Effector memory CD4-positive, alpha-beta T cell (primary cell): Measurements from ENCODE around the gene OR2B2.

Experiments
- DNase-seq, 3 donors: peaks; one replicate each; pipeline ENCODE4 v3.0.0-alpha.2; 2020
- H3K27ac ChIP-seq: 2 replicates; pipeline ENCODE4 v1.7.0; 2013; ENCODE audit warnings: mild to moderate bottlenecking, low read length, moderate library complexity; ENCODE audit not compliant: insufficient read depth, poor library complexity, severe bottlenecking
- H3K27me3 ChIP-seq: replicated peaks from 2 replicates; pipeline ENCODE4 v1.7.0; 2013; ENCODE audit warnings: mild to moderate bottlenecking, low read length; ENCODE audit not compliant: insufficient read depth, control insufficient read depth, poor library complexity, severe bottlenecking
- H3K36me3 ChIP-seq: 2 replicates; pipeline ENCODE4 v1.7.0; 2013; ENCODE audit warnings: mild to moderate bottlenecking, low read length, moderate library complexity; ENCODE audit not compliant: control insufficient read depth, insufficient read depth
- H3K4me1 ChIP-seq: 2 replicates; pipeline ENCODE4 v1.7.0; 2013; ENCODE audit warnings: low read length, mild to moderate bottlenecking; ENCODE audit not compliant: control insufficient read depth, insufficient read depth, poor library complexity, severe bottlenecking
- H3K4me3 ChIP-seq: 2 replicates; pipeline ENCODE4 v1.7.0; 2013; ENCODE audit warnings: low read length, low read depth, mild to moderate bottlenecking; ENCODE audit not compliant: insufficient read depth, poor library complexity, severe bottlenecking
- H3K9me3 ChIP-seq: 2 replicates; pipeline ENCODE4 v1.7.0; 2013; ENCODE audit warnings: mild to moderate bottlenecking, low read length, moderate library complexity; ENCODE audit not compliant: control insufficient read depth

OR2B2 gene

GRCh38 chr6:27868311-27868710, 43.9 kb downstream of the OR2B2 start:
- Histone ChIP-seq H3K4me1 (peaks cover 23% of the 10 kb centered on the region), H3K27me3 (no peaks in the 10 kb centered on the region), H3K9me3 (no peaks in the 10 kb centered on the region), H3K36me3 (no peaks in the 10 kb centered on the region), H3K27ac (no peak overlapping the region), H3K4me3 (no peak overlapping the region)
- no peak for DNase-seq

- peaks cover 23% of the 10 kb centered on the region for H3K4me1 ChIP-seq
- H3K27ac ChIP-seq = no peak overlapping the region
- no peak overlapping the region for H3K4me3 ChIP-seq
These were observed 44.3 kb downstream of the OR2B2 start for GRCh38 chr6:27867945-27868300.

GRCh38 chr6:27867051-27867944, 44.9 kb downstream of the OR2B2 start:
- peaks cover 23% of the 10 kb centered on the region for H3K4me1 ChIP-seq
- H3K27me3 ChIP-seq = no peaks in the 10 kb centered on the region
- H3K4me3 ChIP-seq = peak overlapping the region; percentile 69
- DNase-seq = peak; percentile 45 to 59 (median 47)
- no peaks in the 10 kb centered on the region for H3K36me3 ChIP-seq
- peak overlapping the region; percentile 52 for H3K27ac ChIP-seq
- H3K9me3 ChIP-seq = no peaks in the 10 kb centered on the region

More at GRCh38 chr6:27867945-27868300, 44.3 kb downstream of the OR2B2 start:
- H3K27me3 ChIP-seq = no peaks in the 10 kb centered on the region
- H3K36me3 ChIP-seq = no peaks in the 10 kb centered on the region
- no peak for DNase-seq
- H3K9me3 ChIP-seq = no peaks in the 10 kb centered on the region

- no peaks in the 10 kb centered on the region for H3K27me3 ChIP-seq
- peak overlapping the region; percentile 52 for H3K27ac ChIP-seq
- peak; percentile 7 to 33 (median 28) for DNase-seq
- no peaks in the 10 kb centered on the region for H3K9me3 ChIP-seq
- no peaks in the 10 kb centered on the region for H3K36me3 ChIP-seq
- peak overlapping the region; percentile 69 for H3K4me3 ChIP-seq
- H3K4me1 ChIP-seq = peaks cover 23% of the 10 kb centered on the region
These were observed 45.7 kb downstream of the OR2B2 start for GRCh38 chr6:27866357-27867050.

GRCh38 chr6:27865850-27866356, 46.3 kb downstream of the OR2B2 start:
- peak overlapping the region; percentile 69 for H3K4me3 ChIP-seq
- no peaks in the 10 kb centered on the region for H3K36me3 ChIP-seq
- no peaks in the 10 kb centered on the region for H3K27me3 ChIP-seq
- H3K4me1 ChIP-seq = peaks cover 23% of the 10 kb centered on the region
- H3K27ac ChIP-seq = peak overlapping the region; percentile 62
- no peaks in the 10 kb centered on the region for H3K9me3 ChIP-seq
- no peak for DNase-seq

- no peaks in the 10 kb centered on the region for H3K27me3 ChIP-seq
- DNase-seq = peak; percentile 55 to 66 (median 61)
These were observed 47.0 kb downstream of the OR2B2 start for GRCh38 chr6:27864906-27865849.

GRCh38 chr6:27863962-27864905, 48.0 kb downstream of the OR2B2 start:
- no peak for DNase-seq
- H3K4me1 ChIP-seq = peaks cover 23% of the 10 kb centered on the region
- H3K9me3 ChIP-seq = no peaks in the 10 kb centered on the region
- H3K4me3 ChIP-seq = peak overlapping the region; percentile 69
- H3K27me3 ChIP-seq = no peaks in the 10 kb centered on the region
- no peaks in the 10 kb centered on the region for H3K36me3 ChIP-seq
- peak overlapping the region; percentile 62 for H3K27ac ChIP-seq

More at GRCh38 chr6:27864906-27865849, 47.0 kb downstream of the OR2B2 start:
- Histone ChIP-seq H3K27ac (peak overlapping the region; percentile 62), H3K4me1 (peaks cover 23% of the 10 kb centered on the region), H3K36me3 (no peaks in the 10 kb centered on the region), H3K4me3 (peak overlapping the region; percentile 69), H3K9me3 (no peaks in the 10 kb centered on the region)

GRCh38 chr6:27862396-27863066, 49.7 kb downstream of the OR2B2 start:
- Histone ChIP-seq H3K4me1 (peaks cover 22% of the 10 kb centered on the region), H3K9me3 (no peaks in the 10 kb centered on the region), H3K4me3 (no peak overlapping the region), H3K36me3 (no peaks in the 10 kb centered on the region), H3K27me3 (no peaks in the 10 kb centered on the region), H3K27ac (no peak overlapping the region)
- DNase-seq = no peak
